Mucosa of descending colon (tissue), 3 donors: ENCODE measurements around the gene APOB. TPM values are rescaled to one million over a fixed set of nuclear protein-coding genes. Genes with fewer than 3 reads are reported as not detected.

ENCODE experiments used
- ATAC-seq: fragments of 200-7000 bp; cut with Tn5 transposase; one replicate; pipeline ENCODE4 v1.9.1; 2020; ENCODE audit warnings: mild to moderate bottlenecking, moderate library complexity
- DNase-seq, 3 donors: peaks; one replicate each; pipeline ENCODE4 v3.0.0-alpha.2; 2020
- H3K36me3 ChIP-seq: fragments of 200-600 bp; one replicate; pipeline ENCODE4 v1.8.0; 2021; ENCODE audit warnings: low read depth, mild to moderate bottlenecking
- H3K4me1 ChIP-seq: fragments of 200-600 bp; one replicate; pipeline ENCODE4 v1.8.0; 2021; ENCODE audit warnings: low read depth, mild to moderate bottlenecking
- H3K4me3 ChIP-seq: fragments of 200-600 bp; one replicate; pipeline ENCODE4 v1.8.0; 2021; ENCODE audit warnings: mild to moderate bottlenecking
- H3K9me3 ChIP-seq: fragments of 200-600 bp; one replicate; pipeline ENCODE4 v1.8.0; 2021; ENCODE audit warnings: mild to moderate bottlenecking
- intact Hi-C, 2 donors: fragments of 100-400 bp; cut with DNase I in 1 of 2; cut with micrococcal nuclease in 1 of 2; formaldehyde crosslinking; loops; one replicate each; pipeline versions ENCODE4 v1.11.0 to v1.11.1; 2022; cut with DNase I, micrococcal nuclease
- total RNA-seq, 3 donors: library from RNA; stranded (reverse); fragmentation: NEBNext Ultra II Directional in 2 of 3; extraction: Animal tissue kit (Norgen Biotek cat#: 25700) in 2 of 3; gene quantifications; one replicate each; pipeline versions ENCODE4 v1.2.1 to v1.2.4, GENCODE V29; 2021 to 2023
- TF ChIP-seq, protein P1 (sequence below): fragments of 200-600 bp; IDR thresholded peaks from one replicate; pipeline ENCODE4 v1.8.0; 2022; ENCODE audit warnings: antibody characterized with exemption, mild to moderate bottlenecking
- donor health status: DM: no; HTN: no; CAD: no; lungs with moderate emphysema.
- donor health status: DM: no; HTN: no; CAD: no.
- donor health status: DM: no; HTN: yes; CAD: no.

APOB gene
- total RNA-seq, 3 donors from 2014 or later, result 0.34 to 0.55 (median 0.47) TPM

GRCh38 chr2:21013043-21013816 is 30.6 kb downstream of the APOB start:
- H3K36me3 ChIP-seq, result no peaks in the 10 kb centered on the region
- intact Hi-C loops, result no loop called here
- TF ChIP-seq, protein P1, sequence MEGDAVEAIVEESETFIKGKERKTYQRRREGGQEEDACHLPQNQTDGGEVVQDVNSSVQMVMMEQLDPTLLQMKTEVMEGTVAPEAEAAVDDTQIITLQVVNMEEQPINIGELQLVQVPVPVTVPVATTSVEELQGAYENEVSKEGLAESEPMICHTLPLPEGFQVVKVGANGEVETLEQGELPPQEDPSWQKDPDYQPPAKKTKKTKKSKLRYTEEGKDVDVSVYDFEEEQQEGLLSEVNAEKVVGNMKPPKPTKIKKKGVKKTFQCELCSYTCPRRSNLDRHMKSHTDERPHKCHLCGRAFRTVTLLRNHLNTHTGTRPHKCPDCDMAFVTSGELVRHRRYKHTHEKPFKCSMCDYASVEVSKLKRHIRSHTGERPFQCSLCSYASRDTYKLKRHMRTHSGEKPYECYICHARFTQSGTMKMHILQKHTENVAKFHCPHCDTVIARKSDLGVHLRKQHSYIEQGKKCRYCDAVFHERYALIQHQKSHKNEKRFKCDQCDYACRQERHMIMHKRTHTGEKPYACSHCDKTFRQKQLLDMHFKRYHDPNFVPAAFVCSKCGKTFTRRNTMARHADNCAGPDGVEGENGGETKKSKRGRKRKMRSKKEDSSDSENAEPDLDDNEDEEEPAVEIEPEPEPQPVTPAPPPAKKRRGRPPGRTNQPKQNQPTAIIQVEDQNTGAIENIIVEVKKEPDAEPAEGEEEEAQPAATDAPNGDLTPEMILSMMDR, result no peak
- H3K9me3 ChIP-seq, result no peaks in the 10 kb centered on the region
- no peak for DNase-seq
- ATAC-seq, result no peak
- H3K4me1 ChIP-seq, result no peaks in the 10 kb centered on the region
- no peak overlapping the region for H3K4me3 ChIP-seq

- DNase-seq (no peak), ATAC-seq (no peak)
- intact Hi-C loops, result no loop called here
- TF ChIP-seq, protein P1, result no peak
- Histone ChIP-seq H3K9me3 (no peaks in the 10 kb centered on the region), H3K4me1 (no peaks in the 10 kb centered on the region), H3K36me3 (no peaks in the 10 kb centered on the region), H3K4me3 (no peak overlapping the region)
These were observed 31.3 kb downstream of the APOB start for GRCh38 chr2:21012557-21012937.

GRCh38 chr2:21011876-21012556 is 31.9 kb downstream of the APOB start:
- ATAC-seq, result no peak
- TF ChIP-seq, protein P1, result no peak
- DNase-seq, result no peak
- Histone ChIP-seq H3K9me3 (no peaks in the 10 kb centered on the region), H3K4me3 (no peak overlapping the region), H3K4me1 (no peaks in the 10 kb centered on the region), H3K36me3 (no peaks in the 10 kb centered on the region)
- intact Hi-C loops, result no loop called here

DNA sequence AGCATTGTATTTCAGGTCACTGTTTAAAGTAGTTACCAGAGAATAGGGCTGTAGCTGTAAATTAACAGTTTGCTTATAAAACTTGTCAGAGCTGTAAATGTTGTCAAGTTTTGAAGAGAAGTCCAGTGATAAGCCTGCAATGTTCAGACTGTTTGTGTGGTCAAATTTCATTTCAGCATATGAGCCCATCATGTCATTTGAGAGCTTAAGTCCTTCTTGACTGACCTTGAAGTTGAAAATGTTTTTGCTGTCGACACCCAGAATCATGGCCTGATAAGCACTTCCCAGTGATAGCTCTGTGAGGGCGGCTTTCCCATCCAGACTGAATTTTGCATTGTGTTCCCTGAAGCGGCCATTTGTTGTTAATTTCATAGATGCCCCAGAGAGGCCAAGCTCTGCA is 32.4 kb downstream of the APOB start:
- Histone ChIP-seq H3K4me1 (no peaks in the 10 kb centered on the region), H3K4me3 (no peak overlapping the region), H3K9me3 (no peaks in the 10 kb centered on the region), H3K36me3 (no peaks in the 10 kb centered on the region)
- TF ChIP-seq, protein P1, result no peak
- no peak for DNase-seq
- no peak for ATAC-seq
- intact Hi-C loops, result no loop called here

GRCh38 chr2:21010813-21011439 is 32.9 kb downstream of the APOB start:
- intact Hi-C loops, result no loop called here
- no peaks in the 10 kb centered on the region for H3K36me3 ChIP-seq
- H3K4me3 ChIP-seq, result no peak overlapping the region
- H3K9me3 ChIP-seq, result no peaks in the 10 kb centered on the region
- no peak for ATAC-seq
- no peaks in the 10 kb centered on the region for H3K4me1 ChIP-seq
- TF ChIP-seq, protein P1, result no peak
- no peak for DNase-seq
